AG04450 (cell line): ENCODE data around the gene RAB8A. TPM values are rescaled to one million over a fixed set of nuclear protein-coding genes. Genes with fewer than 3 reads are reported as not detected.

ENCODE experiments used
- CTCF ChIA-PET: fragments of 300-600, 350-600 bp; formaldehyde crosslinking; extraction: SDS; loops from one replicate; lab custom pipeline; 2022; ENCODE audit warnings: antibody characterized with exemption, inconsistent platforms; lab: Charles Lee
- POLR2A ChIA-PET: fragments of 350-600 bp; formaldehyde crosslinking; extraction: SDS; loops from one replicate; lab custom pipeline; 2021; ENCODE audit warnings: antibody characterized with exemption, inconsistent platforms; lab: Yijun Ruan, JAX
- DNase-seq: peaks from one replicate; pipeline ENCODE4 v3.0.0-alpha.2; 2011; ENCODE audit warnings: low read depth, low spot score
- H3K27ac ChIP-seq: one replicate; pipeline ENCODE4 v1.5.1; 2012; ENCODE audit warnings: low read depth, low read length, control low read depth
- H3K27me3 ChIP-seq: one replicate; pipeline ENCODE4 v1.6.0; 2012; ENCODE audit warnings: low read length; ENCODE audit not compliant: control insufficient read depth, insufficient read depth
- H3K4me3 ChIP-seq: 2 replicates; pipeline ENCODE4 v1.5.1; 2011; ENCODE audit warnings: mild to moderate bottlenecking, low read depth, low read length, control low read depth
- H3K9me3 ChIP-seq: 2 replicates; pipeline ENCODE4 v1.5.1; 2012; ENCODE audit warnings: low read length; ENCODE audit not compliant: control insufficient read depth, insufficient read depth
- CTCF ChIP-seq: IDR thresholded peaks from 2 replicates; pipeline ENCODE4 v1.5.1; 2011; ENCODE audit warnings: low read depth, low read length, control low read depth, inconsistent platforms
- polyA plus RNA-seq: library from polyadenylated mRNA; depleted of rRNA; stranded (reverse); fragments of >200 nt; gene quantifications from 2 replicates; pipeline ENCODE4 v1.2.3, GENCODE V29; 2011

Gene RAB8A
- polyA plus RNA-seq, 1 experiment = 109 TPM

- Histone ChIP-seq H3K4me3 (no peak overlapping the region), H3K27me3 (no peaks in the 10 kb centered on the region), H3K27ac (no peak overlapping the region), H3K9me3 (no peaks in the 10 kb centered on the region)
- TF ChIP-seq CTCF = no peak
- POLR2A ChIA-PET = no interaction called here
- no peak for DNase-seq
- CTCF ChIA-PET = interaction anchor here (0.5 kb wide), 1 partner anchor 90 kb away, joined by 3 read pairs; no protein-coding TSS in a partner anchor
Measured at GRCh38 chr19:16136185-16136999, 24.7 kb downstream of the RAB8A start.

- POLR2A ChIA-PET = no interaction called here
Measured at GRCh38 chr19:16139752-16140151, 28.1 kb downstream of the RAB8A start.

GRCh38 chr19:16141043-16141442 is 29.4 kb downstream of the RAB8A start:
- CTCF ChIA-PET = no interaction called here
- POLR2A ChIA-PET = no interaction called here
- no peak for TF ChIP-seq CTCF
- DNase-seq = no peak
- Histone ChIP-seq H3K27me3 (peaks cover 7% of the 10 kb centered on the region), H3K4me3 (no peak overlapping the region), H3K27ac (no peak overlapping the region), H3K9me3 (no peaks in the 10 kb centered on the region)

More at GRCh38 chr19:16139752-16140151, 28.1 kb downstream of the RAB8A start:
- Histone ChIP-seq H3K27me3 (peaks cover 7% of the 10 kb centered on the region), H3K27ac (no peak overlapping the region), H3K9me3 (no peaks in the 10 kb centered on the region), H3K4me3 (no peak overlapping the region)
- no peak for TF ChIP-seq CTCF
- CTCF ChIA-PET = interaction anchor here (1.5 kb wide), 1 partner anchor 98 kb away, joined by 6 read pairs; no protein-coding TSS in a partner anchor
- DNase-seq = no peak

GRCh38 chr19:16142032-16142580 is 30.4 kb downstream of the RAB8A start:
- no peak for TF ChIP-seq CTCF
- CTCF ChIA-PET = no interaction called here

More at GRCh38 chr19:16142032-16142580, 30.4 kb downstream of the RAB8A start:
- POLR2A ChIA-PET = no interaction called here
- H3K27ac ChIP-seq = no peak overlapping the region
- no peak for DNase-seq
- H3K9me3 ChIP-seq = no peaks in the 10 kb centered on the region
- H3K4me3 ChIP-seq = no peak overlapping the region
- H3K27me3 ChIP-seq = peaks cover 11% of the 10 kb centered on the region
